ENCODE data around the gene DDX4. TPM values are rescaled to one million over a fixed set of nuclear protein-coding genes. Genes with fewer than 3 reads are reported as not detected.

The DDX4 gene
- total RNA-seq, 1 experiment from 2014 or later: not detected

- BruUV-seq (replicated peaks): no TSS peak
- H3K27ac ChIP-seq (ENCODE audit: low read depth, low read length): peak within 1 kb of the TSS; percentile 30; the same call in 1 of the 2 replicates
- CTCF ChIA-PET: no interaction called here
- no peaks in the 10 kb centered on the region for H3K9me3 ChIP-seq (ENCODE audit: control insufficient read depth in 1 of 2, insufficient read depth in 1 of 2, low read depth in 1 of 2, low read length in 2 of 2)
- no peaks in the 10 kb centered on the region for H3K9me2 ChIP-seq (ENCODE audit: insufficient read depth)
- peak within 1 kb of the TSS; percentile 89 for H3K4me2 ChIP-seq (ENCODE audit: low read length)
- peak within 1 kb of the TSS; percentile 35 to 51 for H3K4me3 ChIP-seq (replicated peaks in 1 of 2; ENCODE audit: low read depth in 1 of 2, low read length in 2 of 2)
- DNase-seq (ENCODE audit: low read depth, low spot score): peak; percentile 68
- H4K20me1 ChIP-seq (ENCODE audit: insufficient read depth): no peaks in the 10 kb centered on the region
- peaks cover 2 to 15% of the 10 kb centered on the region in 2 experiments; a peak in 2 of 4 replicates for H3K4me1 ChIP-seq (ENCODE audit: control insufficient read depth in 1 of 2, insufficient read depth in 2 of 2, low read length in 2 of 2)
- H3K36me3 ChIP-seq (ENCODE audit: control insufficient read depth in 1 of 2, insufficient read depth in 2 of 2, low read length in 2 of 2): no peaks in the 10 kb centered on the region
- RAD21 ChIA-PET (ENCODE audit: low non-redundant PET in 1 of 2, low total read pairs in 2 of 2, uncharacterized antibody in 2 of 2, unreplicated experiment in 2 of 2): interaction anchor here in 1 of 2 experiments (0.7 kb wide), 1 partner anchor 1105 kb away, joined by 3 read pairs; no protein-coding TSS in a partner anchor
- no peaks in the 10 kb centered on the region for H3K79me2 ChIP-seq (ENCODE audit: insufficient read depth, low read length)
- ATAC-seq: peak; percentile 93
- intact Hi-C loops (cut with micrococcal nuclease): no loop called here
- POLR2A ChIA-PET: interaction anchor here (1.0 to 1.6 kb wide), 3 partner anchors 15 to 85 kb away, joined by 3 to 6 read pairs (median 4); no protein-coding TSS in a partner anchor
- no peaks in the 10 kb centered on the region for H3K27me3 ChIP-seq (ENCODE audit: insufficient read depth, low read length)
- peak within 1 kb of the TSS; percentile 85 for H2AFZ ChIP-seq (ENCODE audit: low read depth, low read length, poor library complexity, severe bottlenecking)
- H3K9ac ChIP-seq (ENCODE audit: low read length): peak within 1 kb of the TSS; percentile 30
- TF ChIP-seq, protein P1, sequence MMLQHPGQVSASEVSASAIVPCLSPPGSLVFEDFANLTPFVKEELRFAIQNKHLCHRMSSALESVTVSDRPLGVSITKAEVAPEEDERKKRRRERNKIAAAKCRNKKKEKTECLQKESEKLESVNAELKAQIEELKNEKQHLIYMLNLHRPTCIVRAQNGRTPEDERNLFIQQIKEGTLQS (IDR thresholded peaks at IDR 0.05): 0 out of 2 replicates have a peak, but pooled peaks have one; percentile 43
- TF ChIP-seq EGR1 (IDR thresholded peaks at IDR 0.05; ENCODE audit: low read depth): no peak
- no peak for TF ChIP-seq POLR2AphosphoS5 (IDR thresholded peaks at IDR 0.05; ENCODE audit: low read depth, low read length)
- TF ChIP-seq CEBPB (IDR thresholded peaks at IDR 0.05; ENCODE audit: low read depth): peak; percentile 94
- no peak for TF ChIP-seq ZFX (IDR thresholded peaks at IDR 0.05)
- no peak for TF ChIP-seq EZH2 (IDR thresholded peaks at IDR 0.05)
- TF ChIP-seq EZH2phosphoT487 (IDR thresholded peaks at IDR 0.05; ENCODE audit: borderline replicate concordance): no peak
- 0 out of 2 replicates have a peak, but pooled peaks have one; percentile 23 for TF ChIP-seq RAD21 (IDR thresholded peaks at IDR 0.05; ENCODE audit: low read depth)
- peak; percentile 55; the same call in 1 of the 2 replicates for TF ChIP-seq SIN3A (IDR thresholded peaks at IDR 0.05; ENCODE audit: low read depth)
- TF ChIP-seq JUND (IDR thresholded peaks at IDR 0.05): peak; percentile 90
- TF ChIP-seq FOSL1 (IDR thresholded peaks at IDR 0.05; ENCODE audit: low read depth): peak; percentile 88
- TF ChIP-seq, protein P2, sequence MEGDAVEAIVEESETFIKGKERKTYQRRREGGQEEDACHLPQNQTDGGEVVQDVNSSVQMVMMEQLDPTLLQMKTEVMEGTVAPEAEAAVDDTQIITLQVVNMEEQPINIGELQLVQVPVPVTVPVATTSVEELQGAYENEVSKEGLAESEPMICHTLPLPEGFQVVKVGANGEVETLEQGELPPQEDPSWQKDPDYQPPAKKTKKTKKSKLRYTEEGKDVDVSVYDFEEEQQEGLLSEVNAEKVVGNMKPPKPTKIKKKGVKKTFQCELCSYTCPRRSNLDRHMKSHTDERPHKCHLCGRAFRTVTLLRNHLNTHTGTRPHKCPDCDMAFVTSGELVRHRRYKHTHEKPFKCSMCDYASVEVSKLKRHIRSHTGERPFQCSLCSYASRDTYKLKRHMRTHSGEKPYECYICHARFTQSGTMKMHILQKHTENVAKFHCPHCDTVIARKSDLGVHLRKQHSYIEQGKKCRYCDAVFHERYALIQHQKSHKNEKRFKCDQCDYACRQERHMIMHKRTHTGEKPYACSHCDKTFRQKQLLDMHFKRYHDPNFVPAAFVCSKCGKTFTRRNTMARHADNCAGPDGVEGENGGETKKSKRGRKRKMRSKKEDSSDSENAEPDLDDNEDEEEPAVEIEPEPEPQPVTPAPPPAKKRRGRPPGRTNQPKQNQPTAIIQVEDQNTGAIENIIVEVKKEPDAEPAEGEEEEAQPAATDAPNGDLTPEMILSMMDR (IDR thresholded peaks at IDR 0.05 in 2 of 3, conservative IDR thresholded peaks at IDR 0.05 in 1 of 3; ENCODE audit: borderline replicate concordance in 1 of 3, insufficient read depth in 1 of 3, low read depth in 2 of 3, low read length in 2 of 3): no peak
- no peak for TF ChIP-seq ZNF274 (IDR thresholded peaks at IDR 0.05; ENCODE audit: low read depth, low read length)
- TF ChIP-seq, protein P3, sequence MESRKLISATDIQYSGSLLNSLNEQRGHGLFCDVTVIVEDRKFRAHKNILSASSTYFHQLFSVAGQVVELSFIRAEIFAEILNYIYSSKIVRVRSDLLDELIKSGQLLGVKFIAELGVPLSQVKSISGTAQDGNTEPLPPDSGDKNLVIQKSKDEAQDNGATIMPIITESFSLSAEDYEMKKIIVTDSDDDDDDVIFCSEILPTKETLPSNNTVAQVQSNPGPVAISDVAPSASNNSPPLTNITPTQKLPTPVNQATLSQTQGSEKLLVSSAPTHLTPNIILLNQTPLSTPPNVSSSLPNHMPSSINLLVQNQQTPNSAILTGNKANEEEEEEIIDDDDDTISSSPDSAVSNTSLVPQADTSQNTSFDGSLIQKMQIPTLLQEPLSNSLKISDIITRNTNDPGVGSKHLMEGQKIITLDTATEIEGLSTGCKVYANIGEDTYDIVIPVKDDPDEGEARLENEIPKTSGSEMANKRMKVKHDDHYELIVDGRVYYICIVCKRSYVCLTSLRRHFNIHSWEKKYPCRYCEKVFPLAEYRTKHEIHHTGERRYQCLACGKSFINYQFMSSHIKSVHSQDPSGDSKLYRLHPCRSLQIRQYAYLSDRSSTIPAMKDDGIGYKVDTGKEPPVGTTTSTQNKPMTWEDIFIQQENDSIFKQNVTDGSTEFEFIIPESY (IDR thresholded peaks at IDR 0.05; ENCODE audit: extremely low read depth, insufficient replicate concordance, low read length): no peak
- no peak for TF ChIP-seq TCF7L2 (IDR thresholded peaks at IDR 0.05; ENCODE audit: borderline replicate concordance, extremely low read depth, insufficient read depth, insufficient read length)
- no peak for TF ChIP-seq ELF1 (IDR thresholded peaks at IDR 0.05; ENCODE audit: borderline replicate concordance, low read depth)
- TF ChIP-seq SP1 (IDR thresholded peaks at IDR 0.05; ENCODE audit: low read depth): peak; percentile 71
- no peak for TF ChIP-seq SRF (IDR thresholded peaks at IDR 0.05; ENCODE audit: low read depth)
- TF ChIP-seq, protein P4, sequence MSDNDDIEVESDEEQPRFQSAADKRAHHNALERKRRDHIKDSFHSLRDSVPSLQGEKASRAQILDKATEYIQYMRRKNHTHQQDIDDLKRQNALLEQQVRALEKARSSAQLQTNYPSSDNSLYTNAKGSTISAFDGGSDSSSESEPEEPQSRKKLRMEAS (IDR thresholded peaks at IDR 0.05): peak; percentile 49; the same call in 1 of the 2 replicates
- no peak for TF ChIP-seq POLR2A (IDR thresholded peaks at IDR 0.05; ENCODE audit: borderline replicate concordance, extremely low read depth, insufficient read depth, insufficient read length)
Measured at GRCh38 chr5:55850839-55851674, 113.2 kb downstream of the DDX4 start, which contains the start of gene IL31RA. TSS of gene IL31RA (plus strand) at chr5:55851357. CDS start at chr5:55851571, 214 bp downstream.

Measured in HCT116 (cell line).